Activated CD4-positive, alpha-beta T cell treated with anti-CD3 and anti-CD28 coated beads for 24 hours (primary cell): Measurements from ENCODE around the gene CPSF3.

Experiments
- DNase-seq, 2 donors: peaks; one replicate each; pipeline ENCODE4 v3.0.0-alpha.2; 2020; ENCODE audit warnings: low read depth in 2 of 2

The CPSF3 gene

GRCh38 chr2:9423100-9423921, at the start of gene CPSF3, which contains the start of gene ITGB1BP1:
CPSF3 (plus strand) TSS chr2:9423654; CDS start chr2:9423774, 120 bp downstream.
ITGB1BP1 (minus strand) TSS chr2:9423528; CDS start chr2:9418697, 4,831 bp downstream.
- peak; percentile 95 to 96 for DNase-seq

GRCh38 chr2:9374071-9374730, 49.3 kb upstream of the CPSF3 start:
- DNase-seq = no peak

GRCh38 chr2:9375857-9376428, 47.5 kb upstream of the CPSF3 start:
- no peak for DNase-seq

DNA sequence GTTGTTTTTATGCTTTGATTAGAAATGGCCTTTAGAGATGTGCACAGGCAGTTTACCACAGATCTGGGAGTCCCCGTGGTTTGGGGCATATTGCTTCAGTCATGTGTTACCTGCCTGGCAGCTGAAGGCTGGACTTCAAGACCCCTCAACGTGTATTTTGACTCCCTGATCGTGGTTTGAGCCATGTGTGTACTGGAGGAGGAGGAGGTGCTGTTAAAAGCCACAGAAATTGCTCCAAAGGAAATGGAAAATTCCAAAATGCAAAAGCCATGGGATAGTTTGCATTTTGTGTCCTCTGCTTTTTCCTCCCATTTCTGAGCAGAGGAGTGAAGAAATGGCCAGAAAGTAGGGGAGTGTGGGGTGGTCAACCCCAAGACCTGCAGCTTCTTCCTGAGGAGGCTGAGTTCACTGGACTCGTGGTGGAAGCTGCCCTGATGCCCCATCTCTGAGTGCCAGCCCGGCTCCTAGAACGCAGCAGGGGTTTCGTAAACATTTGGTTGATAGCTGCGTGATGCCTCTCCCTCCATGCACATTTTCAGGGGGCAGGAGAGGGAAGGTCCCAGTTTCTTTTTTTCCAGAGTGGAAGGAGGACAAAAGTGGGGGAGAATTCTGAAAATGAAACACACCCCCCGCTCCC, 45.9 kb upstream of the CPSF3 start:
- DNase-seq = no peak

GRCh38 chr2:9378433-9379390, 44.7 kb upstream of the CPSF3 start:
- DNase-seq = no peak

GRCh38 chr2:9379391-9379755, 44.1 kb upstream of the CPSF3 start:
- DNase-seq = no peak

DNA sequence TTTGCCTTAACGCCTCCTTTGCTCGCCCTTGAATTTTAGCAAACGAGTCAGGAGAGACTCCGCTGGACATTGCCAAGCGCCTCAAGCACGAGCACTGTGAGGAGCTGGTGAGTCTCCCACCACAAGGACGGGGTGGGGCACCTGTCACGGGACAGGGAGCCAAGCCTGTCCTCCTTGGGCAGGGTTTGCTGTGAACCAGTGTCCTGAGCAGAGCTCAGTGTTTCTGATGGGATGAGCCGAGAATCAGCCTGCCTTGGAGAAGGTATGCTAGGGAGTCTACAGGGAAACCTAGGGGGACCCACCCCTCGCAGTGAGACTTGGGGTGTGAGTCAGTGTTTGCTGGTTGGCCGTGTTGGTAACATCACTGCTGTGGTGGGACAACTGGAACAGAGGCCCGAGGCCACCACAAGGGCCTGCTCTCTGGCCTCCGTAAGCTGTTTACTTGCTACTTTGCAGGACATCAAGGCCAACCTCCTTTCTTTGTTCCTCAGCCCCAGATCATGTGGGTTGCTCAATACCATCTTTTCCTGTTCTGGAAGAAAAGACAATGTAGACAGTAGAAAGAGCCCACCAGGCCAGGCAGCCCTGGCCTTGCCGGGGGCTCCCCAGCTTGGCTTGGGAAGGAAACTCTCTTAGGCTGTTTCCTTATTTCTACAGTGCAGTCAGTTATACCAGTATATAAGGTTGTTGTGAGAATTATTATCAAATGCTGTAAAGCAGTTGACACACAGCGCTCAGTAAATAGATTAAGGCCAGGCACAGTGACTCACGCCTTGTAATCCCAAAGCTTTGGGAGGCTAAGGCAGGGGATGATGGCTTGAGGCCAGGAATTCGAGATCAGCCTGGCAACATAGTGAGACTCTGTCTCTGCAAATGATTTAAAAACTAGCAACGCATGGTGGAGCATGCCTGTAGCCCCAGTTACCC, 42.5 kb upstream of the CPSF3 start:
- DNase-seq = no peak

DNA sequence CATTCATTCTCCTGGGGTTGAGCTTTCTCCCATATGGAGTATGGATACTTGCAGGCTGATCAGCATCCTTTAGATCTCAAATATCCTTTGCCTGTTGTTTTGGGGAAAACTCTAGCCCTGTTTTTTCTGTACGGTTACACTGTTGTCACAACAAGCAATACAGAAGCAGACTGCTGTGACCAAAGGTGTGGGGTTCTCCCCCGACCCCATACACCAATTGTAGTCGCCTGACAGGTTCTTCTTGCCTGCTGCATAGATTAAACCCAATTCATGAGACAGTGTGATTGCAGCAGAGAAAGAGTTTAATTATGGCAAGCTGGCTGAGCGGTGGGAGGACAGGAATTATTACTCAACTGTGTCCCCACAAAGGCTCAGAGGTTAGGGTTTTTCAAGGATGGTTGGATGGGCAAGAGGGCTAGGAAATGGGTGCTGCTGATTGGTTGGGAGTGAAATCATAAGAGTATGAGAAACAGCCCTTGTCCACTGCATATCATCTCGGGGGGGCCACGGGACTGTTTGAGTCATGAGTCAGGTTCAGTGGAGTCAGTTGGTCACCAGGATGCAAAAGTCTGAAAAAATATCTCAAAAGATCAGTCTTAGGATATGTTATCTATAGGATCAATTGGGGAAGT, 40.7 kb upstream of the CPSF3 start:
- no peak for DNase-seq

GRCh38 chr2:9384521-9384920, 38.9 kb upstream of the CPSF3 start:
- DNase-seq = no peak

- no peak for DNase-seq
Observed at GRCh38 chr2:9385841-9386240, 37.6 kb upstream of the CPSF3 start.

DNA sequence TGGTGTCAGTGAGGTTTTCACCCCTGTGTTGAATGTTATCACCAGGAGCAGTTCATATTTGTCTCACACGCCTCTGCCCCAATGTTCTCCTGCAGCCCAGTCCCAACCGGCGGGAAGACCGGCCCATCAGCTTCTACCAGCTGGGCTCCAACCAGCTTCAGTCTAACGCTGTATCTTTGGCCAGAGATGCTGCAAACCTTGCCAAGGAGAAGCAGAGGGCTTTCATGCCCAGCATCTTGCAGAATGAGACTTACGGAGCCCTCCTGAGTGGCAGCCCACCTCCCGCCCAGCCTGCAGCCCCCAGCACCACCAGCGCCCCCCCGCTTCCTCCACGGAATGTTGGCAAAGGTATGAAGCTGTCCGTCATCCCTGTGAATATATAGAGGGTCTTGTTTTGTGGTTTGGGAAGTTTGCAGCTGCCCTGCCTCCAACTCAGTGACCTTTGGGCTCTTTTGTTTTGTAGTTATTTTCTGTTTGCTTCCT, 35.2 kb upstream of the CPSF3 start:
- no peak for DNase-seq

DNA sequence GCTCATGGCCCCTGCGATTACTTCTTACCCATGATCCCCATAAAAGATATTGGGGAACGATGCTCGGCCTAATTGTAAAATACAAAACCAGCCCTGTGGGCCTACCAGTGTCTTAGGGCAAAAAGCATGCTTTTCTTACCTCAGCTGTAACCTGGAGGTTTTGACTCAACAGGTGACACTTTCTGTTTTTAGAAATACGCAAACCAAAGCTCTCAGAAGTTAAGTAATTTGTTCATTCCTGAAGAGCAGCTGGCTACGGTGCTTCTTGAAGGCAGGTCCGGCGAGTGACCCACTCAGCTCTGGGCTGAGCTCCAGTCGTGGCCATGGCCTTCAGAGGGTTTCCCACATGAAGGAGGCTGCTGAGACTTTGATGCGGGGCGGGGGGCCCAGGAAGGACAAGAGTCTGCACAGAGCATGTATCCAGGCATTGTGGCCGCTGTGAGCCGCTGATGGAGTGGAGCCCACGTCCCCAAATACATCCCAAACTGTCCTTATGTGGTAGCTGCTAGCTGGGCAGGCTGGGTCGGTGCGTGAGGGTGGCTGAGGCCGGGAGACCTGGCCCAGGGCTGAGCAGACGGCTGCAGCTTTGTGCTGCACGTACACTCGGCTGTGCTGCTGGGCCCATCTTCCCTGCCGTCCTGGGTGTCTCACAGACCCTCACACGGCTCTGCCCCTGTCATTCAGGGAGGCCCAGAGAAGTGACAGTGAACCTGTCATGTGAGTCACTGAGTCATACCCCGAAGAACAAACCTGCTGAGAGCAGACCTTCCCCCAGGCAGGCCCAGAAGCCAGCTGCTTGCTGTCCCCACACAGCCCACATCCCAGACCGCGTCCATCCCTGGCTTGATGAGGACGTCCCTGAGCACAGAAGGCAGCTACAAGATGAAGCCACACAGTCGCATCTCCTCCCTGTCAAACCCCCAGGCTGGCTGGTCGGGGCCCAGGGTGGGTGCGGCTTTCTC, 34.2 kb upstream of the CPSF3 start:
- DNase-seq = no peak

GRCh38 chr2:9390151-9390850, 33.2 kb upstream of the CPSF3 start:
- DNase-seq = no peak

GRCh38 chr2:9390991-9391390, 32.5 kb upstream of the CPSF3 start:
- DNase-seq = no peak

DNA sequence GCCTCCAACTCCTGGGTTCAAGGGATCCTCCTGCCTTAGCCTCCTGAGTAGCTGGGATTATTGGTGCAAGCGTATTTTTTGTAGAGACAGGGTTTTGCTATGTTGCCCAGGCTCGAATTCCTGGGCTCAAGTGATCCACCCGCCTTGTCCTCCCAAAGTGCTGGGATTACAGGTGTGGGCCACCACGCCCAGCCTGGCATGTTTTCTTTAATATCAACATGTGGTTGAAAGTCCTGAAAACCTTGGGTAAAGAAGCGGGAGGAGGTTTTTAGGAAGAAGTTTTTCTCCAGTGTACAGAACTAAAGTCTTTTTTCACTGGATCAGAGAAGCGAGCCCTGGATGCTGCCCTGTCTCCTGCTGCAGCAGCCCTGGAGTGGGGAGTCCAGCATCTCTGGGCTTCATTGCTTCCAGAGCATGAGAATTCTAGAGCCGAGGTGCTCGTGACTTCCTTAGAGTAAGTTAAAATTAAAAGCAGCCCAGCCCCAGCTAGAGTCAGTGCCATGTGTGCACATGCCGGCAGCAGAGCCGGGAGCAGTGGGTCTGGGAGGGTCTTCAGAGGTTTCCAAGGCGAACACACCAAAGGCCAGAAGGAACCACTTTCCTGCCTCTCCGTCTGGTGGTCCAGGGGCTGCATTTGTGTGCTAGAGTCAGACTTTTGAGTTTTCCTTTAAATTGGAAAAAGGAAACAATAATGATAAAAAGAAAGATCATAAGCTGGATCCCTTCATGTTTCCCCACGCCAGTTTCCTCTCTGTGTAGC, 31.3 kb upstream of the CPSF3 start:
- no peak for DNase-seq

GRCh38 chr2:9392898-9393765, 30.3 kb upstream of the CPSF3 start:
- no peak for DNase-seq
